Measurements from ENCODE around the gene PPP6R2.

- TF ChIP-seq EZH2 (IDR thresholded peaks at IDR 0.05; ENCODE audit: borderline replicate concordance, low read depth, low read length, severe bottlenecking) (no peak), CTCF (IDR thresholded peaks at IDR 0.05; ENCODE audit: extremely low read depth in 1 of 2, insufficient read depth in 1 of 2, low read depth in 1 of 2, low read length in 2 of 2) (no peak), POLR2AphosphoS5 (IDR thresholded peaks at IDR 0.05; ENCODE audit: insufficient read depth, low read depth, low read length) (no peak), POLR2A (IDR thresholded peaks at IDR 0.05; ENCODE audit: low read depth, low read length) (no peak), JUN (IDR thresholded peaks at IDR 0.05; ENCODE audit: borderline replicate concordance, insufficient read depth, insufficient read length, low read depth) (no peak), MAX (IDR thresholded peaks at IDR 0.05; ENCODE audit: insufficient read depth, insufficient read length) (no peak), MYC (IDR thresholded peaks at IDR 0.05; ENCODE audit: low read depth, low read length) (no peak), FOS (IDR thresholded peaks at IDR 0.05; ENCODE audit: borderline replicate concordance, insufficient read depth, low read length) (no peak), GATA2 (IDR thresholded peaks at IDR 0.05; ENCODE audit: insufficient read depth, insufficient read length, low read depth, low read length) (no peak)
These were observed 33.5 kb upstream of the PPP6R2 start for GRCh38 chr22:50309601-50309991.
